Stimulated activated CD8-positive, alpha-beta memory T cell treated with anti-CD3 and anti-CD28 coated beads, Interleukin-4, amount 100 ng/mL, for 4 hours (primary cell): Measurements from ENCODE around the gene AHNAK.
"Not testable (repeated sequence)": the region's sequence is repeated elsewhere in the genome, so short reads cannot be mapped to it uniquely, and the experiment has no call there.

ENCODE experiments used
- DNase-seq, 2 donors: peaks; one replicate each; pipeline ENCODE4 v3.0.0-alpha.2; 2020; ENCODE audit warnings: low read depth in 2 of 2, low spot score in 1 of 2

Gene AHNAK

DNA sequence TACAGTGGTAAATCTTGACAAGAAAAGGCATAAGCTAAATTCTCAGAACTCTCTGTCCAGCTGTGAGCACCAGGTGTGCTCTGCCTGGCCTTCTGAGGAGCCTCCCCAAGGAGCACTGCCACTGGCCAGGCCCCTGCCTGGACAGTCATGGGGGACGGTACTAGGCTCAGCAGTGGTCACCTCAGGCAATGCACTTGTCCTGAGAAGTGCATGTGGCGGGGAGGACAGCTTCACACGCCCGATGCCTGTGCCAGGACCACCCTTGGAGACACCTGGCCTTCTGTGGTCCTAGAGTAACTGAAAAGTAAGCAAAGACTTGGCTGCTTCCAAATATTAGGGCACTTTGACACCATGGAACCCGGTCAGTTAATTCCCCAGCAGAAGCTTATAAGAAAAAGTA, 156.4 kb downstream of the AHNAK start:
- DNase-seq, result no peak

- no peak for DNase-seq
These were observed 157.6 kb downstream of the AHNAK start for GRCh38 chr11:62388999-62389398.

- DNase-seq, result no peak
These were observed 159.2 kb downstream of the AHNAK start for GRCh38 chr11:62387381-62387780.

- not testable (repeated sequence) for DNase-seq
These were observed 160.5 kb downstream of the AHNAK start for GRCh38 chr11:62386083-62386482.

GRCh38 chr11:62383822-62384221, 162.8 kb downstream of the AHNAK start:
- no peak for DNase-seq
